NCI-H226 (cell line): ENCODE data around the gene HIGD2A.

Source experiments
- DNase-seq: peaks from one replicate; pipeline ENCODE4 v3.0.0-alpha.2; 2015

The HIGD2A gene

DNA sequence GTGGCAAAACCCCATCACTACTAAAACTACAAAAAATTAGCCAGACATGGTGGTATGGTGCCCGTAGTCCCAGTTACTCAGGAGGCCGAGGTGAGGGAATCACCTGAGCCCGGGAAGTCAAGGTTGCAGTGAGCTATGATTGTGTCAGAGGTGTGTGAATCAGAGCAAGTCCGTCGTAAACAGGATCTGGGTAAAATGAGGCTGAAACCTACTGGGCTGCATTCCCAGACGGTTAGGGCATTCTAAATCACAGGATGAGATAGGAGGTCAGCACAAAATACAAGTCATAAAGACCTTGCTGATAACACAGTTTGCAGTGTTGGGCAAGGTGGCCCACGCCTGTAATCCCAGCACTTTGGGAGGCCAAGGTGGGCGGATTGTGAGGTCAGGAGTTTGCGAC, 29.7 kb downstream of the HIGD2A start:
- peak; percentile 74 for DNase-seq

DNA sequence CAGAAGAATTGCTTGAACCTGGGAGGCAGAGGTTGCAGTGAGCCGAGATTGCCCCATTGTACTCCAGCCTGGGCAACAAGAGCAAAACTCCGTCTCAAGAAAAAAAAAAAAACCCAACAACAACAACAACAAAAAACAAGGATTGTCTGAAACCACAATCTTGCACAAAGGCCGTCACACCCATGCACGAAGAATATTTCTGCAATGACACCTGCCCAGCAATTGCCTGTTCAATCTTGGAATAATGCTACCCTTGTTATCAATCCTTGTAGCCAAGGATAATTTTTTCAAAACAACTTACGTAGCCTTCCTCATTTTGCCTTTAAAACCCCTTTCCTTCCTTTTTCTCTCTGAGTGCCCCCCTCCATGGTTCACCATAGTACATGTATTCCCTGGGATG, 31.5 kb downstream of the HIGD2A start:
- no peak for DNase-seq

DNA sequence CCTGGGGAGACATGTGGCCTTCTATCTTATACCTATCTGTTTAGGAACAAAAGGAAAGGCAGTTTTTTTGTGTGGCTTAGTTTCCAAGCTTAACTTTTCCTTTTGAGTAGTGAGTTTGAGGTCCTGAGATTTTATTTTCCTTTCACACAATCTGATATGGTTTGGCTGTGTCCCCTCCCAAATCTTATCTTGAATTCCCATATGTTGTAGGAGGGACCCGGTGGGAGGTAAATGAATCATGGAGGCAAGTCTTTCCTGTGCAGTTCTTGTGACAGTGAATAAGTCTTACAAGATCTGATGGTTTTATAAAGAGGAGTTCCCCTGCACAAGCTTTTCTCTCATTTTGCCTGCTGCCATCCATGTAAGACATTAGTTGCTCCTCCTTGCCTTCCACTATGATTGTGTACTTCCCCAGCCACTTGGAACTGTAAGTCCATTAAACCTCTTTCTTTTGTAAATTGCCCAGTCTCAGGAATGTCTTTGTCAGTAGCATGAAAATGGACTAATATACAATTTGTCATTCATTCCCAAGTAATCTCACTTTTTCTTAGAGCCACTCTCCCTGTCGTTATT, 32.5 kb downstream of the HIGD2A start:
- DNase-seq: no peak

DNA sequence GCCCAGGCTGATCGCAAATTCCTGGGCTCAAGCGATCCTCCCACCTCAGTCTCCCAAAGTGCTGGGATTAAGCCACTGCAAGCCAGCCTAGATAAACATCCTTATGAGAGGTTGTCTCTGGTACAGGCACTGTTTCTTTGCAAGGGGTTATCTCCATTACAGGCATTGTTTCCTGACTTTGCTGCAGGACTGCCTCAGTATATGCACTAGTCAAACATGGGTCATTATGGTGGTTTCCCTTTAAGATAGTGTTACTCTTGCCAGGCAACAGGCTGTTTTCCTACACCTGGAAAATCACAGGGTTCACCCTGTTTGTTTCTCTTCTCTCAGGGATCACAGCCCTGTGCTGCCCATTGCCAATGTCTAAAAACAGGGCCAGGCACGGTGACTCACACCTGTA, 35.6 kb downstream of the HIGD2A start:
- DNase-seq: peak; percentile 52

DNA sequence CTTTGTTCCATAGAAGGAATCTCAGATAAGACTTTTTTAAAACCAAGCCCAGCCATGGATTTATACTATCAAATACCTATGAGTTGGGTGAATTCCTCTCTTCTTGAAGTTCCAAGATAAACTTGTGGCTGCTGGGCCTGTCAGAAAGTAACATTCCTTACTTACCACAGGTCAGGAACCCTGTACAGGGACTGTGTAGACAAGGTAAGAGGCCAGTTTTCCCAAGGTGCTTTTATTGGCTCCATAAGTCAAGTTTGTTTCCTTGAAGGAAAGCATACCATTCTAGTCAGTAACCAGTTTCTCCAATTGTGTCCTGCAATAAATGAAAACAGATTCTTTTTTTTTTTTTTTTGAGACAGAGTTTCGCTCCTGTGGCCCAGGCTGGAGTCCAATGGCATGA, 36.6 kb downstream of the HIGD2A start:
- DNase-seq: peak; percentile 89

DNA sequence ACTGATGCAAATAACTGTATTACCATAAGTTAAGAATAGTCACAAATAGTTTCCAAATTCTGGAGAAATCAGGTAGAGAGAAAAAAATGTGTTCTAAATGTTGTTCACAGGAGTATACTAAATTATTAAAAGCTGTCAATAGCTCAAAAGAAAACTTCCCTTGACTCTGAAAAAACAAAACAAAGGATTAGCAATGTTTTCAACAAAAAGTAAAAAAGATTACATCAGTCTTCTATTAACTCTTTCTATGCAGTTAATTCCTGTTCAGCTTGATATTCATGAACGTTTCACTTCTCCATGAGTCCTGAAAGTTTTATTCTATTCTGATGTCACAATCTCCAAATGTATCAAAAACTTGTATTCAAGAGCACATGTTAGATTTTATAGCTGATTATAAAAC, 37.2 kb downstream of the HIGD2A start:
- no peak for DNase-seq

DNA sequence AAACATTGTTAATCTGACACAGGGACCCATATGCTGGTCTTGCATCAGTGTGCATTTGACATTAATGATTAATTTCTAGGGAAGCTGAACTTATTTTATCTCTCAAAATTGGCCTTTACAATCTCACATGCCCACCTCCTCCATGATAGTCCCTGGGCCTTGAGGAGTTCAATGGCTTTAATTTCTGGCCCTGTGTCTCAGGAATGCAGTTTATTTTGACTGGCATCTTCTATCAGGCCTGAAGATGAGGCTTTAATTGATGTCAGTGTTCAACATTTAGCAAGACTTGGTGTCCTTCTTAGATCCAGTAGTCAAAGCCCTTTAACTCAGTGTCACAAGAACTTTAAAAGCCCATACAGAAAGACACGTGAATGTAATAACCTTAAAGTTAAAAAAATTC, 38.3 kb downstream of the HIGD2A start:
- no peak for DNase-seq

DNA sequence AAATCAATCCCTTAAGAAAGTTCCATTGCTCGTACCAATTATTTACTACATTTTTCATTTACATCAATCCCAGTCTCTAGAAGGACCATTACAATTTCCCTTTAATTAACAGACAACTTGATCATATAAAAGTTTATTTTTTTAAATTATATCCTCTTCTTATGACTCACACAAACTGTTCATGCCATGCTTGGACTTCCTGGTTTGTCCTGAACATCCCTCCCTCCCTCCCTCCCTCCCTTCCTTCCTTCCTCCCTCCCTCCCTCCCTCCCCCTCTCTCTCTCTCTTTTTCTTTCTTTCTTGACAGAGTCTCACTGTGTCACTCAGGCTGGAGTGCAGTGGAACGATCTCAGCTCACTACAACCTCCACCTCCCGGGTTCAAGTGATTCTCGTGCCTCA, 39.4 kb downstream of the HIGD2A start:
- no peak for DNase-seq

DNA sequence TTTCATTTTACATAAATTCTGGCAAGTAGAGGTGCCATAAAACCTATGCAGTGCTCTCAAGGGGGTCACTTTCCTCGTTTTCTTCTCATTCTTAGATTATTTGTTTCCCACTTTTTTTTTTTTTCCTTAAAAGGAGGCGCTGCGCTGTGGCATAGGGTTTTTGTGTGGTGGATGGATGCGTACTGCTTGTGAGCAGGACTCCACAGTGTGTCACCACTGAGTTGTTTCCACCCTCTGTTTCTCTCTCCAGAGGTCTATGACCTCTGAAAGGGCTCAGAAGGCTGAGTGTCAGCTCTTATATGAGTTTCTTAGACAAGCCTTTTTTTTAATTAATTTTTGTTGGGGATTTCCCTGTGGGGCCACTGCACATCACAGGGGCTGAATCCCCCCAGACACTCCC, 41.4 kb downstream of the HIGD2A start:
- no peak for DNase-seq

DNA sequence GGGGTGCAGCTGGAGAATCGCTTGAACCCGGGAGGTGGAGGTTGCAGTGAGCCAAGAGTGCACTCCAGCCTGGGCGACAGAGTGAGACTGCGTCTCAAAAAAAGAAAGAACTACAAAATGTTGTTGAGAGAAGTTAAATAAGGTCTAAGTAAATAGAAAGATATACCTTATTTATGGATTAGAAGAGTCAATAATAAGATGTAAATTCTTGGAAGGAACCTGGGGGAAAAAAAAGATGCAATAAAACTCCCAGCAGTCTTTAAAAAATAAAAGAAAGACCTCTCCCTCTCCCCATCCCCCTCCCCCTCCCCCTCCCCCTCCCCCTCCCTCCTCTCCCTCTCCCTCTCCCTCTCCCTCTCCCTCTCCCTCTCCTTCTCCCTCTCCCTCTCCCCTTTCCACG, 44.2 kb downstream of the HIGD2A start:
- no peak for DNase-seq

DNA sequence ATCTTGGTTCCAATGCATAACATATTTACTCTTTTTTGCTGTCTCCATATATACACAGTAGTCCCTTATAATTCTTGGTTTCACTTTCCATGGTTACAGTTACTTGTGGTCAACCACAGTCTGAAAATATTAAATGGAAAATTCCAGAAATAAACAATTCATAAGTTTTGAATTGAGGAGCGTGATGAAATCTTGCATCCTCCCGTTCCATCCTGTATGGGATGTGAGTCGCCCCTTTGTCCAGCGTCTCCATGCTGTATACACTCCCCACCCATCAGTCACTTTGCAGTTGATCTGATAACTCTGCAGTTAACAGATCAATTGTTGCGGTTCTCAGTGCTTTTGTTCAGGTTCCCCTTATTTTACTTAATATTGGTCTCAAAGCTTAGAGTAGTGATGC, 48.1 kb downstream of the HIGD2A start:
- peak; percentile 68 for DNase-seq

DNA sequence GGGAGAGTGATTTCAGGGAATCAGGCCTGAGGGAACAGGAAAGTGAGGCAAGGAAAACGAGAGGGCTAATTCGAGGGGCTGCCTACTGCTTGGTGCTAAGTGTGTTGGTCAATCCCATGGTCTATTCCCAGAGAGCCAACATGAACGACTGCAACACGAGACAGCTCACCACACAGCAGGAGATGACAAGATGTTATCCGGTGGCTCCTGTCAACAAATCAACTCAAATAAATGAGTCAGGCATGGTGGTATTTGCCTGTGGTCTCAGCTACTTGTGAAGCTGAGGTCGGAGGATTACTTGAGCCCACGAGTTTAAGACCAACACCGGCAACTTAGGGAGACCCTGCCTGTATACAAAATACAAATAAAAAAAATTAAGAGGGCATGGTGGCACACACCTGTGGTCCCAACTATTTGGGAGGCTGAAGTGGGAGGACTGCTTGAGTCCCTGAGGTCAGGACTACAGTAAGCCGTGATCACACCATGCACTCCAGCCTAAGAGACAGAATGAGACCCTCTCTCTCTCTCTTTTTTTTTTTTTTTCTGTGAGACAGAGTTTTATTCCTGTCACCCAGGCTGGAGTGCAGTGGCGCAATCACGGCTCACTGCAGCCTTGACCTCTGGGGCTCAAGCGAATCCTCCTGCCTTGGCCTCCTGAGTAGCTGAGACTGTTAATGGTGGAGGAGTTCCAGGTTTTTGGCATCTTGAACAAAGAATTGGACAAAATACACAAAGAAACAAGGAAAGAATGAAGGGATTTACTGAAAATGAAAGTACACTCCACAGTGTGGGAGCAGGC, 50.6 kb downstream of the HIGD2A start:
- DNase-seq: peak; percentile 81
